Measurements from ENCODE around the gene BRD4. TPM values are rescaled to one million over a fixed set of nuclear protein-coding genes. Genes with fewer than 3 reads are reported as not detected.
A peak's percentile ranks its signal among the peaks of the same experiment; 100 is the strongest.

BRD4 gene
- total and polyA plus RNA-seq, 8 donors = 16.9 to 53.3 (median 39.9) TPM

- no peaks in the 10 kb centered on the region for H3K36me3 ChIP-seq
- no peak overlapping the region for H3K4me3 ChIP-seq
- intact Hi-C loops (cut with DNase I) = no loop called here
- DNase-seq = peak in 2 of 6 donors; percentile 31 to 71
- no peak for FAIRE-seq
- H3K4me1 ChIP-seq = peaks cover 37 to 65% (median 37%) of the 10 kb centered on the region in 3 donors
- no peak for TF ChIP-seq CTCF (IDR thresholded peaks at IDR 0.05)
- 43 to 48% methylated on average over 10 of the region's 10 CpGs for WGBS, 2 donors
- peak; percentile 38 to 46 (median 43) for ATAC-seq
- no peaks in the 10 kb centered on the region for H3K9me3 ChIP-seq
- no peak overlapping the region for H3K27ac ChIP-seq
- H3K27me3 ChIP-seq = no peaks in the 10 kb centered on the region
These were observed 34.7 kb downstream of the BRD4 start for GRCh38 chr19:15297416-15298224.

- intact Hi-C loops (cut with DNase I) = no loop called here
- Histone ChIP-seq H3K4me1 (peaks cover 37 to 64% (median 42%) of the 10 kb centered on the region in 3 donors), H3K36me3 (no peaks in the 10 kb centered on the region), H3K27ac (no peak overlapping the region), H3K4me3 (no peak overlapping the region), H3K9me3 (no peaks in the 10 kb centered on the region), H3K27me3 (no peaks in the 10 kb centered on the region)
- no peak for TF ChIP-seq CTCF (IDR thresholded peaks at IDR 0.05)
- peak in 1 of 4 donors; percentile 8 for ATAC-seq
- WGBS, 2 donors = 35 to 36% methylated on average over 7 of the region's 7 CpGs
- FAIRE-seq = no peak
- no peak for DNase-seq
These were observed 35.4 kb downstream of the BRD4 start for GRCh38 chr19:15296841-15297415.

- intact Hi-C loops (cut with DNase I) = no loop called here
- ATAC-seq (no peak), FAIRE-seq (no peak), DNase-seq (no peak)
- H3K9me3 ChIP-seq = no peaks in the 10 kb centered on the region
- H3K27ac ChIP-seq = no peak overlapping the region
- H3K4me1 ChIP-seq = peaks cover 37 to 64% (median 42%) of the 10 kb centered on the region in 3 donors
- H3K27me3 ChIP-seq = no peaks in the 10 kb centered on the region
- H3K36me3 ChIP-seq = no peaks in the 10 kb centered on the region
- WGBS, 2 donors = 73 to 74% methylated on average over 10 of the region's 10 CpGs
- H3K4me3 ChIP-seq = no peak overlapping the region
- TF ChIP-seq CTCF (IDR thresholded peaks at IDR 0.05) = no peak
These were observed 36.0 kb downstream of the BRD4 start for GRCh38 chr19:15296353-15296752.

GRCh38 chr19:15294561-15294990, 37.8 kb downstream of the BRD4 start:
- no peaks in the 10 kb centered on the region for H3K36me3 ChIP-seq
- no peak for TF ChIP-seq CTCF (IDR thresholded peaks at IDR 0.05)
- ATAC-seq = peak in 2 of 4 donors; percentile 7 to 29
- H3K27me3 ChIP-seq = no peaks in the 10 kb centered on the region
- H3K9me3 ChIP-seq = no peaks in the 10 kb centered on the region
- peaks cover 37 to 67% (median 42%) of the 10 kb centered on the region in 3 donors for H3K4me1 ChIP-seq
- no peak overlapping the region for H3K4me3 ChIP-seq
- 23 to 28% methylated on average over 5 of the region's 5 CpGs for WGBS, 2 donors
- DNase-seq = peak in 2 of 6 donors; percentile 39 to 44
- H3K27ac ChIP-seq = peak overlapping the region in 1 of 4 donors; percentile 6
- no peak for FAIRE-seq
- intact Hi-C loops (cut with DNase I) = no loop called here
